HG02642 (cell line): Measurements from ENCODE around the gene TEAD2.
"Not testable (repeated sequence)": the region's sequence is repeated elsewhere in the genome, so short reads cannot be mapped to it uniquely, and the experiment has no call there.

Experiments used
- ATAC-seq: cut with Tn5 transposase; IDR thresholded peaks from one replicate; pipeline ENCODE4 v1.9.1; 2021; ENCODE audit warnings: mild to moderate bottlenecking; ENCODE audit not compliant: unreplicated experiment, poor library complexity

Gene TEAD2

GRCh38 chr19:49389406-49389805 is 27.2 kb upstream of the TEAD2 start:
- no peak for ATAC-seq

- no peak for ATAC-seq
Measured at GRCh38 chr19:49387936-49388372, 25.7 kb upstream of the TEAD2 start, which contains the start of gene KASH5. TSS of gene KASH5 (plus strand) at chr19:49388249. CDS start at chr19:49390884, 2,635 bp downstream.

DNA sequence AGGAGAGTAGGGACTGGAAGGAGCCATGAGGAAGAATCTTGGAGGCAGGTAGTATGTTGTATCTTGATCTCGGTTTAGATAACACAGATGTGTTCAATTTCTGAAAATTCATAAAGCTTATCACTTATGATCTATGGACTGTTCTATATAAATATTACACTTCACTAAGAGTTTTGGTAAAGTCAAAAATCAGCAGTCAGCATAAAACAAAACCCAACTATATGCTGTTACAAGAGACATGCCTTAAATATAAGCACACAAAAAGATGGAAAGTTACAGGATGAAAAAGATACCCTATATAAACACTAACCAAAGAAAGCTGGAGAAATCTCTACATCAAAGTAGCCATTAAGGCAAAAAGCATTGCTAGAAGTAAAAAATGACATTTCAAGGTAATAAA is 21.4 kb upstream of the TEAD2 start:
- no peak for ATAC-seq

- no peak for ATAC-seq
Measured at GRCh38 chr19:49382639-49383038, 20.4 kb upstream of the TEAD2 start.

DNA sequence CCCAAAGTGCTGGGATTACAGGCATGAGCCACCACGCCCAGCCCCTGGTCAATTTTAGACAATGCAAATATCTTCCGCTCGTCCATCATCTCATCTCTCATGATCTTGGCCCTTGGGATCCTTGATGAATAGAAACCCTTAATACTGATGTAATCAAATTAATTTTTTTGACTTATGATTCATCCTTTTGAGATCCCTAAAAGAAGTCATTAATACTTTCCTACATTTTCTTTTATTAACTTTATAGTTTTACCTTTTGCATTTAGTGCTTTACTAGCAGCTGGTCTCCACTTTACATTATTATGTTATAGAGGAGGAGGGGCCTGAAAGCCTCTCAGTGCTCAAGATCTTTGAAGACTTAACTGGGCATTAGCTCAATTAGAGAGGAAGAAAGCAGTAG is 18.2 kb upstream of the TEAD2 start:
- no peak for ATAC-seq

DNA sequence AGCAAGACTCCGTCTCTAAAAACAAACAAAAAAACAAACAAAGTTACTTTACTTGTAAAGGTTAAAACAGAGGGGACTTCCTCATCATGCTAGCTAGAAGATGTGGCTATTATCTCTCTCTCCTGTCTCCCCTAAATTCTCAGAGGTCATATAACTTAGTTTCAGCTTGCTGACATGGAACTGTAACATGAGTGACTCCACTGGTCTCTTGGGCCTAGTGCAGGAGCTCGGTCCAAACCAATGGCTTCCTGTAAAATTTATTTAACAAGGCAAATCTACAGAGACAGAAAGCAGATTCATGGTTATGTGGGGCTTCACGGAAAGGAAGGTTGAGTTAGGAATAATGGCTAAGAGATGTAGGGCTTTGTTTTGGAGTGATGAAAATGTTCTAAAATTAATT is 16.3 kb upstream of the TEAD2 start:
- no peak for ATAC-seq

DNA sequence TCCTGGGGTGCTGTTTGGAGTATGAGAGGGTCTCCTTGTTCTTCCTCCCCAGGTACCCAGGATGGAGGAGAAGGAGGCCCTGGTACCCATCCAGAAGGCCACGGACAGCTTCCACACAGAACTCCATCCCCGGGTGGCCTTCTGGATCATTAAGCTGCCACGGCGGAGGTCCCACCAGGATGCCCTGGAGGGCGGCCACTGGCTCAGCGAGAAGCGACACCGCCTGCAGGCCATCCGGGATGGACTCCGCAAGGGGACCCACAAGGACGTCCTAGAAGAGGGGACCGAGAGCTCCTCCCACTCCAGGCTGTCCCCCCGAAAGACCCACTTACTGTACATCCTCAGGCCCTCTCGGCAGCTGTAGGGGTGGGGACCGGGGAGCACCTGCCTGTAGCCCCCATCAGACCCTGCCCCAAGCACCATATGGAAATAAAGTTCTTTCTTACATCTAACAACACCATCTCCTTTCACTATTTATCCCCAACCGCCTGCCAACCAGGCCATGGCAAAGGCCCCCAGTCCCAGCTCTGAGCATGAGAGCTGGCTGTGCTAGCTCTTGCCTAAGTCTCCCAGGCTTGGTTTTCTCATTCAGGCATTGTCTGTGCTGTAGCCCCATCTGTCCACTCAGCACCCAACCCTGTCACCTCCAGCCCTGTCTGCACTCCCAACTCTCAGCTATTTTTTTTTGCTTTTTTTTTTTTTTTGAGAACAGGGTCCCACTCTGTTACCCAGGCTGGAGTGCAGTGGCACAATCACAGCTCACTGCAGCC is 12.6 kb upstream of the TEAD2 start:
- no peak for ATAC-seq

GRCh38 chr19:49373174-49373573 is 11.0 kb upstream of the TEAD2 start:
- not testable (repeated sequence) for ATAC-seq

DNA sequence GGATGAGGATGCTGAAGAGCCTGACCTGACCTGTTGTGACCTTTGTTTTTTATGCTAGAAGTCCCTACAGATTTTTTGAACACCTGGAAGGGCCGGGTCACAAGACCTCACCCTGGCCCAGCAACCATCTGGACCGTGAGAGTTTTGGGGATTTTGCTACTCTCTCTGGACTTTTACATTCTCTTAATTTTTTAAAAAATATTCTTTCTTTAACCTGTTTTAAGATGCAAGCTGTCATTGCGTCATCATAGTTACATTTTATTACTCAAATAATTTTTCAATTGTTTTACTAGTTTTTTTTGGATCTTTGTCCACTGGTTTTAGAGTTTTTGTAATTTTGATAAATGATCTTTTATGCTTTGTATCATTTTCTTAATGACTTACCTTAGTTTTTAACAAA is 9.0 kb upstream of the TEAD2 start:
- no peak for ATAC-seq

DNA sequence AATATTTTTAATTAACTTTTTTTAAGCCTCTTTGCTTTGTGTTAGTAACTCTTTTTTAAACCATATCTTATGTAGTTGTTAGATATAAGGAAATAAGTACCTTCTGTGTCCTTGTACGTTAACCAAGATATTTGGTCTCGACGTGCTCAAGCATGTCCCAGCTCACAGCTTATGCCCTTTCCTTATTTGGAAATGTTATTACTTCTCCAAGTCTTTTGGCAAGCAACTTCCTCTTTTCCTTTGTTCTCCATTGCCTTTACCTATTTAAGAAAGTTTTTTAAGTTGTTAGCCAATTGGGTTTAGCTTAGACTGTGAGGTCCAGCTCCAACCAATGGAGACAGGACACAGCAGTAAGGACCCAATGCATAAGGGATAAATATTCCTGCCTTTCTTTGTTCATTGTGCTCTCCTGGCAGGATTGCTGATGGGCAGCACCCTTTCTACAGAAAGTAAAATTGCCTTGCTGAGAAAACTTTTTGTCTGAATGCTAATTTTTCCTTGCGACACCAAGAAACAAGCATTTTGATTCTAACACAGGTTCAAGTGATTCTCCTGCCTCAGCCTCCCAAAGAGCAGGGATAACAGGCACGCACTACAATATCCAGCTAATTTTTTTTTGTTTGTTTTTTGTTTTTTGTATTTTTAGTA is 6.6 kb upstream of the TEAD2 start:
- ATAC-seq, result no peak

DNA sequence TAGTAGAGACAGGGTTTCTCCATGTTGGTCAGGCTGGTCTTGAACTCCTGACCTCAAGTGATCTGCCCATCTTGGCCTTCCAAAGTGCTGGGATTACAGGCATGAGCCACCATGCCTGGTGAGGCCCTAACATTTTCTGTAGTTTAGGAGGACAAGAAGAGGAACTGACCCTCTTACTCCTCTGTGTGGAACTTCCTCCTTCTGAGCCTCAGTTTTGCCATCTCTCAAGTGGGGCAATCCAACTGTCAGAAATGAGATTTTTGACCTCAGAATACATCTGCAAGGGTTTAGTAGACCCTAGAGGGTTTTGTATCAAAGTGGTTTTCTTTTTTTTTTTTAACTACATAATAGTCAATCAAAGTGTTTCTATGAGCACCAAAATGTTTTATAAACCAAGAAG is 3.9 kb upstream of the TEAD2 start:
- no peak for ATAC-seq

DNA sequence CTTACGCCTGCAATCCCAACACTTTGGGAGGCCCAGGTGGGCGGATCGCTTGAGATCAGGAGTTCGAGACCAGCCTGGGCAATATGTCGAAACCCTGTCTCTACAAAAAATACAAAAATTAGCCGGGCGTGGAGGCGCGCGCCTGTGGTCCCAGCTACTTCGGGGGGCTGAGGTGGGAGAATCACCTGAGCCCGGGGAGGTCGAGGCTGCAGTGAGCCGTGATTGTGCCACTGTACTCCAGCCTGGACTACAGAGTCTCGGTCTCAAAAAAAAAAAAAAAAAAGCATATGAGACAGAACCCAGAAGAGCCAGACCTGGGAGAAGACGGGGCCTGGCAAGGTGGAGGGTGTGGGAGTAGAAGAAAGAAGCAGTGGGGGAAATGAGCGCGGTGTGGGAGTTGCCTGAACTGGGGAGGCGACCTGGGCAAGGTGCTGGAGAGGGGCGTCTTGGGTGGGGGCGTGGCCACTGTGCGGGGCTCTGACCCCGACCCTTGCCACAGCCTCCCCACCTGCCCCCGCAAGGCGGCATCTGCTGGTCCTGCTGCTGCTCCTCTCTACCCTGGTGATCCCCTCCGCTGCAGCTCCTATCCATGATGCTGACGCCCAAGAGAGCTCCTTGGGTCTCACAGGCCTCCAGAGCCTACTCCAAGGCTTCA is 2.0 kb upstream of the TEAD2 start:
- no peak for ATAC-seq

DNA sequence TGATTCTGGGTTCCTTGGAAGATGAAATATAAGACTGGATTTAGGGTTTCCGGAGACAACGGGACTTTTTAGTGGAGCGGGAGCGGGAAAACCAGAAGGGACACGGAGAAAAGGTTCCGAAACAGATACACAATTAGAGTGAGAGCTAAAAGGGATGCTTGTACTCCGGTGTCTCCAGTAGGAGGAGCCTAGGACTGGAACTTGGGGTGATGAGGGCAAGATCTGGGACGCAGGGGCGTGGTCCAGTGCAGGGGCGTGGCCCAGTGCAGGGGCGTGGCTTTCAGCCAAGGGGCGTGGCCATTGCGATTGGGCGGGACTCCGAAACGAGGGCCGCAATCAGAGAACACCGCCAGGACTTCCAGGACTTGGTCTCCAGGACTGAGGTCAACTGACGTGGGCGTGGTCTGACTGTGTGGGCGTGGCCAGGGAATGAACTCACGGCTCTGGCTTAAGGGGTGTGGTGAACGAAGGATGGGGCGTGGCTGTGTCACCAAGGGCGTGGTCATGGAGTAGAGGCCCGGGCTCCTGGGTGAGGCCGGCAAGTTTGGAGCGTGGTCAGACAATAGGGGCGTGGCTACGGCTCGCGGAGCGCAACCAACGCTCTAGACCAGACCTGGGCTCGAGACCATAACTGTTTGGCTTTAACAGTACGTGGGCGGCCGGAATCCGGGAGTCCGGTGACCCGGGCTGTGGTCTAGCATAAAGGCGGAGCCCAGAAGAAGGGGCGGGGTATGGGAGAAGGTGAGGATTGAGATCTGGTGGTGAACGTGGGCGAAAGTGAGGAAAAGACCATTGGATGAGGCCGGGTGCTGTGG is 1.3 kb upstream of the TEAD2 start, which contains the start of gene DKKL1:
Gene DKKL1, plus strand, starts transcription at position 610 of the 815 bp plus-strand sequence. Its CDS starts 122 bp downstream, at position 732.
- peak; percentile 61 for ATAC-seq

DNA sequence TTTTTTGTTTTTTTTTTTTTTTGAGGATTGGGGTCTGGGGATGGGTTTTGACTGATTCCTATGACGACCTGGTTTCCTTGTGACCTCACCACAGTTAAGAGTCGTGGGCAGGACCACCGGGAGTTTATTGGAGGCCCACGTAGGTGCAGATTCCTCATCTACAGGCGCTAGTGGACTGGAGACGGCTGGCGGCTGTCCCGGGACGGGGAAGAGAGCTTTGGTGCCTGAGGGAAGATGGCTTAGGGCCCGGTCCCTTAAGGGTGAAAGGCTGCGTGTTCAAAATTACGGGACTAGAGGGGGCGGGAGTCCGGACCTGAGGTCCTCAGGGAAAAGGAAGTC is 682 bp upstream of the TEAD2 start:
- no peak for ATAC-seq

DNA sequence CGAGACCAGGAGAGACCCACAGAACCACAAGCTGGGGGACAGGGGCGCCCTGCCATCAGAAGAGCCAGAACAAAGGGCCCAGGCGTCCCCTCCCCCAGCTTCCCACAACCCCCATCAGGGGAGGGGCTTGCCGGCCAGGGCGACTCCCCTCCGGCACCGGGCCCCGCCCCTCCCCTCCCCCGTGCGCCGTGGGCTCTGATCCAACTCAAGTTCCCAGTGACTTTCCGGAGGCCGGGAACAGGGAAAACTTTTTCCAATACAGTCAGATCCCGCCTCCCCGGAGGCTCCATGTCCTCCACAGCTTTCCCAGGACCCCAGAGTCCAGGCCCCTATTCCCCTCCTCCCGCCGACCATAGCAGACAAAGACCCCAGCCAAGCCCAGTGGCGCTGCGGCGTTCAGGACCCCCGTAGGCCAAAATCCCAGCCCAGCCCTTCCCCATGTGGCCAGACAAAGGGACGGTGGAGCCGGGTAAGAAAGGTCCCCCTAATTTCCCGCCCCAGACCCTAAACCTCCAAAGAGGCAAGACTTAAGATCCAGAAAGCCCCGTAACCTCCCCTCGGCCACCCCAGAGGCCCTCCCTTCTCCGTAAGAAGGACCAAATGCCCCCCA is 673 bp downstream of the TEAD2 start:
- no peak for ATAC-seq

DNA sequence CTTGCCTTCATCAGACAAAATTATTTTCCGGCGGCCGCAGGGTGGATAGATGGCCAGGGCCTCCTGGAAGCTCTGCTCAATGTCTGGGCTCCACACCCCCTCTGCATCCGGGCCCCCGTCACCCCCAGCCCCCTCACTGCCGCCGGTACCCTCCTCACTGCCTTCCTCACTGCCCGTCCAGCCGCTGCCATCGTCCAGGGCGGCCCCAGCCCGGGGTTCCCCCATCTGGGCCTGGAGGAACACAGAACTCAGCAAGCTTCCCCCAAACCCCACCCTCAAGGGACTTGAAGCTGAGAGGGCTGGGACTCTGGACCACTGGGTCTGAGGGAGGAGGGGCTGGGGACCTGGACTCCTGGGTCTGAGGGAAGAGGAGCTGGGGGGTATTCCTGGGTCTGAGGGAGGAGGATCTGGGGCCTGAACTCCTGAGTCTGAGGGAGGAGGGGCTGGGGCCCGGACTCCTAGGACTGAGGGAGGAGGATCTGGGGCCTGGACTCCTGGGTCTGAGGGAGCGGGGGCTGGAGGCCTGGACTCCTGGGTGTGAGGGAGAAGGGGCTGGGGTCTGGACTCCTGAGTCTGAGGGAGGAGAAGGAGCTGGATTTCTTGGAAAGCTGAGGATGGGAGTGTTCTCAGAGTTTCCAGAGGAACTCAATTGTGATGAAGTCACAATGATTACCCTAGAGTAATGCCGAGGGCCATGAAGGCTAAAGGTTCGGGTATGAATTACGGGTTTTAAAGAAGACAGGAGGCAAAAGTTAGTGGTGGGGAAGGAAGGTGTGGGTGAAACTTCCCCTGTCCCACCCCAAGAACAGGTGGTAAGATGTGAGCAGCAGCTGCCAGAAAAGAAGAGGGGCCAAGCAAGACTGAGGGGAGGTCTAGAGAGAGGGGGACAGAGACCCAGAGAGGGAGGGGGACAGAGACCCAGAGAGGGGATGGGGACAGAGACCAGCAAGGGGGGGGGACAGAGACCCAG is 2.1 kb downstream of the TEAD2 start:
- ATAC-seq, result no peak

- ATAC-seq, result no peak
Measured at GRCh38 chr19:49357186-49357585, 5.0 kb downstream of the TEAD2 start.

DNA sequence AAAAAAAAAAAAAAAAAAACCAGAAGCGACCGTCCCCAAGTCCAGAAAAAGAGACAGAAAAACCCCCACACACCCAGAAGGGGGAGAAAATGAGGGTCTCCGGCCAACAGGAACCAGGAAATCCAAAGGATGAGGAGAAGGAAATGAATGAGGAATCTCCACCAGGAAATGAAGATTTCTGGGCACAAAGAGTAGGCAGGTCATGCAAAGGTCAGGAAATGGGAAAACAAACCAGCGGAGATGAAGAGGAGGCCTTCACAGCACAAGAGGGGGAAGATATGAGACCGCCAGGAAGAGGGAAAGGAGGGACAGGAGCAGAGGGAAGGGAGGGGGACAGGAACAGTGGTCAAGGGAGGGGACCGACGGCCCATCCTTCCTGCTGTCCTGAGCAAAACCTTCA is 5.8 kb downstream of the TEAD2 start:
- ATAC-seq, result no peak

DNA sequence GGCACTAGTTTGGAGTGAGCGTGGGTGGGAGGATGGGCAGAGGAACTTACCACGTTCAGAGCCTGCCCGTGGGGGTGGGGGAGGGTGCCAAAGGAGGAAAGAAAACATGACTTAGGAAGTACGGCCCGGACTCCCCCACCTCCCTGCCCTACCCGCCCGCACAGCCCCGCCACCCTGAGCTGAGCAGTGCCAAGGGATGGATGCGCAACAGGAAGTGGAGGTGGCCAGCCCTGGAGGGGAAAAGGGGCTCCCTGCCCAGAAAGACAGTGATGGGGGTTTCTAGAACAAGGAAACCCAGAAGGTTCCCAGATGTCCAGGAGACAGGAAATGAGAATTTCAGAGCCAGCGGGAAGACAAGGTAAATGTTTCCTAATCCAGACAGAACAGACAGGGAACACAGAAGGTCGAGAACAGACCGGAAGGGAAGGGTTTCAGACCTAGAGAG is 6.3 kb downstream of the TEAD2 start:
- no peak for ATAC-seq
